Limb (tissue), 2 donors: ENCODE data around the gene ADGRV1.
A peak's percentile ranks its signal among the peaks of the same experiment; 100 is the strongest.

Experiments
- DNase-seq, 2 donors: peaks; one replicate each; pipeline ENCODE4 v3.0.0-alpha.2; 2016; ENCODE audit errors: extremely low spot score in 2 of 2

The ADGRV1 gene

DNA sequence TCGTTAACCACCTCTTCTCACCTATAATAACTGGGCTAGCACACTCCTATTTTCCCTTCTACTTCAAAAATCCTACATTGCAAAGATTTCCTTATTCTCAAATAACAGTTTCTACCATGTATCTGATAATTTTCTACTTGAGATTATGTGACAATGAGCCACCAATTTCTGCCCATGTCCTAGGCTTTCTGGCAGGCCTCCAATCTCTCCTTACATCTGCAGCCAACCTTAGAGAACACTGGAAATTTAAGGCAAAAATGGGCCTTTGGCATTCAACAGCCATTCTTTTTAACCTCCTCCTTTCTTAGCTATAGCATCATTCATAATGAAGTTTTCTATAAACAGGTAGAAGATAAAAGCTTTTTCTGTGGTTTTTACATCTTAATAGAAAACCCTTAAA, 599.4 kb downstream of the ADGRV1 start:
- no peak for DNase-seq

DNA sequence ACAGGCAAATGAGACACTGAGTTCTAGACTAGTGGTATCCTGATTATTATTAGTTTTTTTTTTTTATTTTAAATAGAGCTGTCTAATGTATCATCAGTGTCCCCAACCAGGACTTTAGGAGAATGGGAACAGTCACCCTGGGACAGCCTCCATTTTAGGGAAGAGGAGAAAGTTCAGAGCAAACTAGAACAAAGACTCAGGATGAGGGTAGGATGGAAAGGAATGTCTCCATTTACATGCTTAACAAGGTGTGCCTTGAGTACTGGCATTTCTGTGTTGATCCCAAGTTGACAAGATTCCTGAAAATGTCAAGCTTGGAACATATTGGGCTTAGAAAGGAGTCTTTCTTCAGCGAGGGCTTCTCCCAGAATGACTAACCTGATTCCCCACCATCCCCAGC, 601.0 kb downstream of the ADGRV1 start:
- no peak for DNase-seq

DNA sequence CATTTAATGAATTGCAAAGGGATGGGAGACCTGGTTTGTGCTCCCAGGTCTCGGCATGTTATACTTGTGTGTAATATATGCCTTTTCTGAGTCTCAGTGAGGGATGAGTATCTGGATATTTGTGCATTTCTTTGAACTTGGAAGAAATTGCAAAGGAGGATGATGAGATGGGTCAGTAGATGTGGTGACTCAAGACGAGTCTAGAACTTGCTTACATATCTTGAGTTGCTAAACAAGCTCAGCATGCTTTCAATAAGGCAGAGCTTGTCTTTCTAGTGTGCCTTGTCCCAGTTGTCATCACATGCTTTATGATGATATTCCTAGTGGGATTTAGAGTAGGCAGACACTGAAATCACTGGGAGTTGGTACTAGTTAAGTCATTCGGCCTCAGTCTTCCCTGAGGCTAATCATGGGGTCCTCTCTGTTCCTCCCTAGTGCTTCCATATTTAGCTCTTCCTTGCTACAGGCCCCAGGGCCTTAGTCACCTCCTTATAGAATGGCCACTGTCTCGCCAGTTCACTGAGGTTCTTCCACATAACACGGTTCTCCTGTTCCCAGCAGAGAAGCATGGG, 602.2 kb downstream of the ADGRV1 start:
- no peak for DNase-seq

DNA sequence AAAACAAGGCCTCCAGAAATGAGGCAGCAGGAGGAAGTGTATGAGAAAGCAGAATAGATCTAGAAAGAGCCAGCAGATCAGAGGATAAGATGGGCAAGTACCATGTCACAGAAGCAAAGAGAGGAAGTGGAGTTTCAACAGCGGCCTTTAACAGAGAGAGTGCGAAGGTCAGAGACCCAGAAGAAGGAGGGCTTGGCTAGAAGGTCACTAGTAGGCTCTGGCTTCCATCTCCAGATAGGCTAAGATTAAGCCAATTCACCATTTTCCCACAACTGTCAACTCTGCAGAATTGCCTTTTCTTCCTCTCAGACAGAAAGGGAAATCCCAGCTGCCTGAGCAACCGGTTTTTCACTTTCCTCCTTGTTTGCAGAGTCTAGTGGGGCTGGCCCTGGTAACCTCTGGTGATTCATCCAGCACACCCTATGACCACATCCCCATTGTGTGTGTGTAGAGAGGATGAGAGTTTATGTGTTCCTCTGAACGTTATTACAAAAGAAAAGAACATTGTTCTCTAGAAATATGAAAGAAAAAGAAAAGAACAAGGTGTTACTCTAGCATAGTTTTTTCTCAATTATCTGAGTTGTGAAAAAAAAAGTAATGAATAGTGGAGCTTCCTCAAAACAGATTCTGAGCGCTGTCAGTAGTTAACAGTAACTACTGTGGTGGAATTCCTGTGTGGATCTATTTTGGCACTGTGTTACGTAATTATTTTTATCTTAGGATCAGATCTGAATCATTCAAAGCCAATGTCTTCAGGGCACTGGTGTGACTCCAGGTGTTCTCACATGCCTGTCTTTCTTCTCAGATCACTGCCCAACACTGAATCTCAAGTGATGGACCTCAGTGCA, 604.2 kb downstream of the ADGRV1 start:
- DNase-seq, result no peak

DNA sequence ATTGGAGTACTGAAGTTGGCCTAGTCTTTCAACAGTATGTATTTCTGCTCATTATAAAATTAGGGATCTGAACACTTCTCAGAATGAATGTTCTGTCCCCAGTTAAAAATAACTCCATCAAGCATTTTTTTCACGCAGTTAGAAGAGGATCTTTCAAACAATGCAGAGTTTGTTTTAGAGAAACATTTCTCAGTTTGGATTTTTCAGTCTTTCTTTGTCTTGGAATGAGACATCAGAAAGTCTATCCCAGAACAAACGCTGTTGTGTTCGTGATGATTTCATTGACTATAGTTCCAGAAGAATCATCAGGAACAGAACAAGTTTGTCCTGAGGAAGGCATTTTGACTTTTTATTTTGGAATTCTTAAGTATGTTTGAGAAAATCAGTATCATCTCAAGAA, 605.8 kb downstream of the ADGRV1 start:
- no peak for DNase-seq

DNA sequence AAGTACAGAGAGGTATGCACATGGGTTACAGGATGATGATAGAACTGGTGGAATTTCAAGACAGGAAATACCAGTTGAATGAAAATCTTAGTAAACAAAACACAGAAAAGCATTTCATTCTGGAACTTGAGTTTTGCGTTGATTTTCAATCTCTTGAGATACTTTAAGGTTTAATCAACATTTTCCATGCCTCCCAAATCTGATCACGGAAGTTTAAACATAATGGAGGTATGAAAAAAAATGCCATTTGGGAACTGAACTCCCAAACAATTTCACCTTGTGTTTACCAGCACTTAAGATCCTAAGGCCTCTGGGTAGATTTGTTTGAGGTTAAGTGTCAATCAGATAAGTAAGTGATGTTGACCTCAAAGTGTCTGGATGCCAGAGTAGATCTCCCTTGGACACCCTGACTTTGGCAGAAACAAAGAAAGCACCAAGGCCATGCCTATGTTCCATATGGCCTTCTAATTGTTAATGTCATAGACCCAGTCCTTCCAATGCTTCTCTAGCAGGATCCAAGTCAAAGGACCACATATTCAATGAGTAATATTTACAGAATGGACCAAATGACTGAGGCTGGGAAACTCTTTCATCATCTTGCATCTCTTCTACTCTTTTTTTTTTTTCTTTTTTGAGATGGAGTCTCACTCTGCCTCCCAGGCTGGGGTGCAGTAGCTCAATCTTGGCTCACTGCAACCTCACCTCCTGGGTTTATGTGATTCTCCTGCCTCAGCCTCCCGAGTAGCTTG, 607.6 kb downstream of the ADGRV1 start:
- no peak for DNase-seq

DNA sequence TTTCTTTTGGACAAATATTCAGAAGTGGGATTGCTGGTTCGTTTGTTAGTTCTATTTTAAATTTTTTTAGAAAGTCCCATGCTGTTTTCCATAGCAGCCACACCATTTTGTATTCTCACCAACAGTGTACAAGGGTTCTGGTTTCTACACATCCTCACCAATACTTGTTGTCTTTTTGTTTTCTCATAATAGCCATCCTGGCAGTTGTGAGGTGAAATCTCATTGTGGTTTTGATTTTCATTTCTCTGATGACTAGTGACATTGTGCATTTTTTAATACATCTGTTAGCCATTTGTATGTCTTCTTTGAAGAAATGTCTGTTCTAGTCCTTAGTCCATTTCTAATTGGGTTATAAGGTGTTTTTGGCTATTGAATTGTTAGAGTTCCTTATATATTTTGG, 610.3 kb downstream of the ADGRV1 start:
- DNase-seq, result no peak

DNA sequence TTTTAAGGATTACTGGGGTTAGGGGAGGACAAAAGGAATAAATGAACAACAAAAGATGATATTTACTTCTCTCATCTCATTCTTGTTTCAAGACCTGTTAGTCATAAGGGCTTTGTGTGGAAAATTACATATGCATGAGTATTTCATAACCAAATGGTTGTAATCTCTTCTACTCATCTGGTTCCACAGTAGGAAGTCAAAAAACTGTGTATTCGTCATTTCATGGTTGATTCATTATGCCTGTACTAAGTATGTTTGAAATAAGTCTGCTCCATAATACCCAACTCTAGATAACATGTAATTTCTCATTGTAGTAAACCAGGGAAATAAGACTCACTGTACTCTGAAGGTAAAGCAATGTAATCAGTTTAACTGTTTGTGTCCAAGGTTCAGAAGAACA, 611.7 kb downstream of the ADGRV1 start:
- no peak for DNase-seq

DNA sequence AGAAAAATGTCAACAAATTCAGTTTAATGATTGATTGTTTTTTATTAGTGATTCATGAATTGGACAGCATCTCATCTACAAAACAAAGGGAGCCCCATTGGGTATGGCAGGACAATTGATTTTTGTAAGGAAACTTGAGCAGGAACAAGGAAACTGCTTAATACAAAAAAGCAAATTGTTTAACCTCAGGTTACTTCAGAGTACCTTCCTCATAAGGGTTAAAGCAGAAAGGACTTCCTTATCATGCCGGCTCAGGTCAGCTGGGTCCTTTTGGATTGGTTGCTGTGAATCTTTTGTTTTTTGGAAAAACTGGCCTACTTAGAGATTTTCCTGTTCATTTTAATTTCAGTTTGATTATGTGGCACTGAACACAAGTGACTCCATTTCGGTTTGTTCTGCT, 612.7 kb downstream of the ADGRV1 start:
- DNase-seq, result no peak

DNA sequence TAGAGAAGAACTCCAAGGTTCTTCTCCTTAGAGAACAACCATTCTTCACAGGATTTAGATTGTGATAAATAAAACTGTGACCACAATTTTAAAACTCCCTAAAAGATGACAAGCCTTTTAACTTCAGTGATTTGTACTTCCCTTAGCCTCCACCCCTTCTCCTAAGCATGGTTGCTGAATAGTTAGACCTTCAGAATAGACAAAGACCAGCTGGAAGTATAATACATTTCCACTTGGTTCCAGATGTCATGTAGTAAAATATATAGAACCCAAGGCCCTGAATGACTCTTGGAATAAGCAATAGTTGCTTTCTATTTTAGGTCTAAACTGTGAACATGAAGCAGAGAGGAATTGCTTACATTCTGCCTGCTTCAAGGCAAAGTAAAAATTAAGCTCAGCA, 615.8 kb downstream of the ADGRV1 start:
- no peak for DNase-seq

DNA sequence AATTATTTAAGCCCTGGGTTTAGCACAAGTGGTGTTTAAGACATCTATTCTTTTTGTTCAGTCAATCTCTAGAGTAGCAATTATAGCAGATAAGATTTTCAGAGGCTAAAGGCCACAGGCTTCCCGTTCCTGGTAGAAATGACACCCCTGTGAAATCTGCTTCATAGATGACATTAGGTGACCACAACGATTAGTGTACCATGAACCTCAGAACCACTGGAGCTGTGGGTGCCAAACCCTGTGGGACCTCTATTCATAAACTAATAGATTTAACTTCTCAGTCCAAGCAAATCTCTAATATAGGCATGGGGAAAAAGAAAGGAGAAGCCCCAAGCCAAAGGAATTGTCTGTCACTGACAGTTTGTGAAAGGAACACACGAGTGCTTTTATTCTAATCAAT, 617.1 kb downstream of the ADGRV1 start:
- DNase-seq, result no peak

DNA sequence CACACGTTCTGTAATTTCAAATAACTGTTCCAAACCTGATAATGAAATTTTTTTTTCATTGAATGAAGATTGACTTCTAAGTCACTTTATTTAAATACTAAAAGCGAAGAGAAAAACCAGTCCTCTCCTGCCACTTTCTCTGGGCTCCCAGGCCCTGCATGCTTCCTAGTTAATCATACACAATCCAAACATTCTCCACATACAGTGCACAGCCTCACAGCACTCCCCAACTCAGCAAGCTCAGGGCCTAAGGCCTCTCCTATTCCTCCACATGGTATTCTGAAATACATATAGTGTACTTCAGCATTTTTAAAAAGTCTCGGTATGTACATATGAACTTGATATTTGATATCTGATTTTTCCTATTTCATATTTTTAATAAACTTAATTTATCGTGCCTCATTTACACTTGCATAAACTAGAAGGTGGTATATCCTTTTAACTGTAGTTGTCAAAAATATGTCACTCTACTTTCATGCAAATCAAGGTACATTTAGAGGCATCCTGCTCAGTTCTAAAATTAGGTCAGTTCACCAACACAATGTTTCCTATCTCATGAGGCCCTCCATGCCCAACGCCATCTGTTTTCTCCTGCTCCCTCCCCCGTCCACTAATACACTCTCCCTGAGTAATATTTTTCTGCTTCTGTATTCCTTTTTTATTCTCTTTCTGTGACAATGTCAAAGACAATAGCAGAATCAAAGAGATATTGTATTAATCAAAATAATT, 617.9 kb downstream of the ADGRV1 start:
- peak in 1 of 2 donors; percentile 14 for DNase-seq

DNA sequence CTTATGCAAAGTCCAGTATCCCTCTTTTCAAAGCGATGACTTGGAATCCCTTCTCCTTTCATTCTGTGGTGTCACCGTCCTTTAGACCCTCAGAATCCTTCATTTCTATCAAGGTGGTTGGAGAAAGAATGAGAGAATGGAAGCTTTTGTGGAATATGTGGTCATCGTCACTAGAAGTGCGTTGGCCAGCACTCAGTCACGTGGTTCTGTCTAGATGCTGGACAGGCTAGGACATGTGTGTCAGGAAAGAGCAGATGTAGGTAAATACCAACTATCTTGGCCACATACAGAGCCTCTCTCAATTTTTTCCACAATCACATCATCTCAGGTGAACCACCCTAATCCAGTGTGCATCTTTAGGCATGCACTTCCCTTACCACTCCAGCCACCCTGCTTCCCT, 618.5 kb downstream of the ADGRV1 start:
- DNase-seq, result no peak

DNA sequence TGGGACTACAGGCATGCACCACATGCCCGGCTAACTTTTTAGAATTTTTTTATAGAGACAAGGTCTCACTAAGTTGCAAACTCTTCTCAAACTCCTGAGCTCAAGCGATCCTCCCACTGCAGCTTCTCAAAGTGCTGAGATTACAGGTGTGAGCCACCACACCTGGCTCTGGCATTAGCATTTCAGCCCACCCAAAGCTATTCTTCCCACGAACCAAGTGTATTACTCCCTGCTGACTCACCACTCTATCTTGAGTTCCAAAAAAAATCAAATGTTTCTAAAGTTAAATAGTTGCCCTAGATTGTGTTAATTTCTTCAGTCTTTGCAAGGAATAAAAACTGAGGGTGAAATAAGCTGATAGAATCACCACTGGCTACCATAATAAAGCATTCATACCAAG, 619.0 kb downstream of the ADGRV1 start:
- no peak for DNase-seq

DNA sequence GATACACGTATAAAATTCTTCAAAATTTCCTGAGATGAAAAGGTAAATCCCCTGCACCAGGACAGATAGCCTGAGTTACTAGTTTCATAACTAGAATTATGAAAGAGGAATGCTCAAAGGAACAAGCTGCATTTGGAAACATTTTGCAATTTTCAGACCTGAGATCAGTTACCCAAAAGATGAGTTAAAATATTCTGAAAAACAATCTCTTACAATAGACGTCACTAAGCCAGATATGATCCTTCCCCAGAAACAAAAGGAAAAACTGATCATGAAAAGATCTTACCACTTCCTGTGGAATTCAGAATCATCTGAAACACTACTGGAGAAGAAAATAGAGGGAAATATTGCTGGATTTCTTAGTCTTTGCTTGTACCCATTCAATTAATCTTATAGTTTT, 619.9 kb downstream of the ADGRV1 start:
- no peak for DNase-seq

DNA sequence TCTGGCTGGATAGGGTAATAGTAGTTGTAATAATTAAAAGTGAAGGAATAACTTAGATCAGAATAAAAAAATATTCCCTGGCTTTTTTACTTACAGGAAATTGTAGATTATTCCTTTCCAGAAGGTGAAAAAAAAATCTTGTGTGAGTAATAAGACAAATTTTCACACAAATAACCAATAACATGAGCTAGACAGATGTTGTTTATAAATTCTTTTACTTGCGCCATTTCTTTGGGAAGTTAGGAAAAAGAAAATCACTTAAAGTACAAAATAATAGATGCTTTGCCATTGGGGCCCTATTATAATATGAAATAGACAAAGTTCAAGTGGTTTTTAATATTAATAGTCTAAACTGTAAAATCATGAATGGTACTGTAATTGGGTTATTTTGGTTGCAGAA, 620.4 kb downstream of the ADGRV1 start:
- no peak for DNase-seq

DNA sequence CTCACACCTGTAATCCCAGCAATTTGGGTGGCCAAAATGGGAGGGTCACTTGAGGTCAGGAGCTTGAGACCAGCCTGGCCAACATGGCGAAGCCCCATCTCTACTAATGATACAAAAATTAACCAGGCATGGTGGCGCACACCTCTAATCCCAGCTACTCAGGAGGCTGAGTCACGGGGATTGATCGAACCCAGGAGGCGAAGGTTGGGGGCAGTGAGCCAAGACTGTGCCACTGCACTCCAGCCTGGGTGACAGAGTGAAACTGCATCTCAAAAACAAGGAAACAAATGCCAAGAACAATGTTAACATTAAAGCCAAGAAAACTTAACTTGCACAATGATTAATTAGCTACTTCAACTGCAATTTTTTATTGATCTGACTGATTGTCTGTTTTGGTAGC, 621.9 kb downstream of the ADGRV1 start:
- DNase-seq, result no peak

DNA sequence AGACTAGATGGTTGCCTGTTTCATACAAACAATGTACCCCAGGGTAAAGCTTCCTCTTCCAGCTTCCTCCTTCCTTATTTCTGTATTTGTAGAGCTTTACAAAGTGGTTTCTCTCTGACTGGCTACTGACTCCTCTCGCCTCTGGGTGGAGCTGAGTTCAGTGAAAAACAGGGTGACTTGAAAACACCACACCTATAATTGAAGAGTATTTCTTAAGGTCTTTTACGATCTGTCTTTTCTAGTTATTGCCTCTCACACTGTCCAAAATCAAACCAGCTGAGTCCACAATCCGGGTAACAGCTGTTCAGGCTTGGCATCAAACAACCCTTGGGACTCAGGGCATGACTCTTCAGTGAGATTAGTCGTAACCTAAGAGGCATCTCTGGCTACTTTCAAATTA, 624.2 kb downstream of the ADGRV1 start:
- no peak for DNase-seq

DNA sequence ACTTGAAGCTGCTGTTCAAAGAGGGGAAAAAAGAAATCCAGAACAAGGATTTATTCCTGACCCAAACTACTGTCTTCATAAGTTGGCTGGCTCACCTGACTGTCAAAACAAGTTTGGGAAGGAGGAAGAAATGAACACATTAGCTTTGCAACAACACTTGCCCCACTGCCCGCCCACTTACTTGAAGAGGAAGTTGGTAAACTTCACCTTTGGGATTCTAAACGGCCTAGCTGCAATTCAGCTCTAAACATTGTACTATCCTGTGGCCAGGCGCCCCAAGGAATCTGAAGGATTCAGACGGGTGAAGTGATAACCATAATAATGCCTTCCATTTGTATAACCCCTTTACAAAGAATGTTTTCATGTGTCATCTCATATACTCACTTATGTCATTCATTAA, 625.1 kb downstream of the ADGRV1 start:
- DNase-seq, result no peak

DNA sequence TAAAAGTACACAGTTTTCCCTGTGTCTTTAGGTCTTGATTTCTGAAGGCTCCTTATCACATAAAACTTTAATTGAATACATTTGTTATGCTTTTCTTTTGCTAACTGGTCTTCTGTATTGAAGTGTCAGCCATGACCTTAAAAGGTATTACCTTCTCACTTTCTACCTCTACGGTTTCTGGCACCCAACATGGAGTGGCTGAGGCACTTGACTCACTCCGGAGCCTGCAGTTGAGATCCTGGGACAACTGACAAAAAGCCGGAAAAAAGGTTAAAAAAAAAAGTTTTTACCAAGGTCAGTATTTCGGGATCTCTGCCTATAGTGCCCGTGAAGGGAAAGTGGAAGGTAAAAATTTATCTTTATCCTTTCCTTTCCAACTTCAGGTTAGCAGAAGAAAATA, 627.5 kb downstream of the ADGRV1 start:
- no peak for DNase-seq

DNA sequence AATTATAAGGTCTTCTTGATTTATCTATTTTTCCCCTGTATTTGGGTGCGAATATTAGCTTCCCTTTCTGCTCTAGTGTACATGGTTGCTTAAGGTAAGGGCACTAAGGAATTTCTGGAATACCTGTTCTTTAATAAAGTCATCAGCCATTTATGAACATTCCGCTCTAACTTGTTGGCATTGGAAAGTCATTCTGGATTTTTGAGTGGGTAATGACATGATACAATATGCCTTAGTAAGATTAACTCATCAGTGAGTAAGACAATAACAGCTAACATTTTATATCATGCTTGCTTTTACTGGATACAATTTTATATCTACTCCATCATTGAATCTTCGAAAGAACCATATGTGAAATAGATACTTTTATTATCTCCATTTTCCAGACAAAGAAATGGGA, 628.4 kb downstream of the ADGRV1 start:
- DNase-seq, result no peak

DNA sequence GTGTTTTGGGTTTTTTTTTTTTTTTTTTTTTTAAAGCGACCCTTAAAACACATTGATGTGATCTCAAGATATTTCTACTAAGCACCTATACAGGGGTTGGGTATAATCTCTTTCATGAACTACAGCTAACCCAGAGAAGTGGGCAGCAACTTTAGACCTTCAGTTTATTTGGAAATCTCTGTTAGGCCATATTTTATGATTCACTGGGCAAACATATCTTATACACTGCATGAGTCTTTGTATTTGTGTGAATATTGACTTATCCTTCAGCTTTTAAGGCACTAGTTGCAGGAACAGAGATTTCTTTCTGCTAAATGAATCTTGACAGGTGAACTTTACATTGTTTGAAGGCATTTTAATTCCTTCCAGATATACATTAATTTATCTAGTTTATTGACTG, 630.2 kb downstream of the ADGRV1 start:
- no peak for DNase-seq
